H1 (cell line): ENCODE measurements around the gene RNF212B. TPM values are rescaled to one million over a fixed set of nuclear protein-coding genes. Genes with fewer than 3 reads are reported as not detected.
"Not testable (repeated sequence)": the region's sequence is repeated elsewhere in the genome, so short reads cannot be mapped to it uniquely, and the experiment has no call there.

ENCODE experiments used
- CTCF ChIA-PET: fragments of 300-600 bp; sonication (Branson Sonifier 250); formaldehyde crosslinking; loops from one replicate; lab custom pipeline; 2021; ENCODE audit not compliant: partially characterized antibody; lab: Charles Lee
- POLR2A ChIA-PET: fragments of 300-600 bp; sonication (Branson Sonifier 250); formaldehyde crosslinking; loops from one replicate; lab custom pipeline; 2021; ENCODE audit warnings: inconsistent platforms; ENCODE audit not compliant: partially characterized antibody; lab: Charles Lee
- DNase-seq, 2 experiments: peaks; one replicate each; pipeline versions ENCODE4 v3.0.0 to v3.0.0-alpha.2; 2010 to 2022; ENCODE audit warnings: low spot score in 2 of 2, low read depth in 1 of 2, mixed read lengths in 1 of 2
- FAIRE-seq: peaks from 2 replicates; lab custom pipeline; 2011; peaks lifted over from hg19 to GRCh38; lab: Jason Lieb, UNC
- H2AFZ ChIP-seq: 2 replicates; pipeline ENCODE4 v1.8.1; 2012; ENCODE audit warnings: low read length, inconsistent platforms
- H2AK5ac ChIP-seq: 2 replicates; pipeline ENCODE4 v1.6.1; 2013; ENCODE audit warnings: low read depth, low read length
- H2BK120ac ChIP-seq: replicated peaks from 2 replicates; pipeline ENCODE3; 2013; ENCODE audit warnings: low read depth, low read length, inconsistent platforms
- H2BK12ac ChIP-seq: 2 replicates; pipeline ENCODE4 v1.6.1; 2013; ENCODE audit warnings: low read depth, low read length
- H2BK15ac ChIP-seq: 2 replicates; pipeline ENCODE4 v1.6.1; 2013; ENCODE audit warnings: low read length
- H2BK20ac ChIP-seq: 2 replicates; pipeline ENCODE4 v1.6.1; 2013; ENCODE audit warnings: low read length
- H2BK5ac ChIP-seq: 2 replicates; pipeline ENCODE4 v1.6.1; 2013; ENCODE audit warnings: low read depth, low read length
- H3K14ac ChIP-seq: 2 replicates; pipeline ENCODE4 v1.6.1; 2013; ENCODE audit warnings: inconsistent platforms; ENCODE audit not compliant: insufficient read length
- H3K18ac ChIP-seq: 2 replicates; pipeline ENCODE4 v1.6.1; 2013; ENCODE audit warnings: low read length; ENCODE audit errors: extremely low read depth
- H3K23ac ChIP-seq: 2 replicates; pipeline ENCODE4 v1.6.1; 2013; ENCODE audit warnings: inconsistent platforms; ENCODE audit not compliant: insufficient read length
- H3K23me2 ChIP-seq: 2 replicates; pipeline ENCODE4 v1.6.1; 2013; ENCODE audit warnings: low read depth, low read length
- H3K27ac ChIP-seq: 2 replicates; pipeline ENCODE4 v1.6.1; 2011; ENCODE audit warnings: low read depth, low read length, inconsistent platforms
- H3K27me3 ChIP-seq, 4 experiments: replicated peaks in 1 of 4; 1 replicate in 1 of 4; 2 replicates in 3 of 4; pipeline versions ENCODE4 v1.6.1 to v1.8.1; 2011 to 2013; ENCODE audit warnings: low read length in 3 of 4, mild to moderate bottlenecking in 3 of 4, inconsistent platforms in 2 of 4, mixed read lengths in 2 of 4, moderate library complexity in 1 of 4; ENCODE audit not compliant: control insufficient read depth in 3 of 4, insufficient read depth in 3 of 4; ENCODE audit errors: extremely low read depth in 1 of 4
- H3K36me3 ChIP-seq, 4 experiments: 2 replicates each; pipeline versions ENCODE4 v1.6.1 to v1.8.1; 2011 to 2013; ENCODE audit warnings: mild to moderate bottlenecking in 4 of 4, low read length in 3 of 4, moderate library complexity in 2 of 4, control low read depth in 1 of 4, inconsistent platforms in 1 of 4; ENCODE audit not compliant: insufficient read depth in 4 of 4, control insufficient read depth in 2 of 4
- H3K4ac ChIP-seq: replicated peaks from 2 replicates; pipeline ENCODE3; 2013; ENCODE audit warnings: low read length, low read depth, mixed read lengths, inconsistent platforms; ENCODE audit not compliant: insufficient read length
- H3K4me1 ChIP-seq, 4 experiments: replicated peaks in 1 of 4; 1 replicate in 1 of 4; 2 replicates in 3 of 4; pipeline versions ENCODE4 v1.6.1 to v1.8.1; 2011 to 2013; ENCODE audit warnings: low read length in 3 of 4, inconsistent platforms in 2 of 4, mixed read lengths in 1 of 4; ENCODE audit not compliant: insufficient read depth in 4 of 4, control insufficient read depth in 3 of 4
- H3K4me2 ChIP-seq, 2 experiments: 2 replicates each; pipeline versions ENCODE4 v1.6.1 to v1.8.1; 2011 to 2013; ENCODE audit warnings: low read depth in 2 of 2, low read length in 2 of 2, control low read depth in 1 of 2, inconsistent platforms in 1 of 2, mild to moderate bottlenecking in 1 of 2; ENCODE audit not compliant: insufficient read depth in 1 of 2
- H3K4me3 ChIP-seq, 4 experiments: fragments of 200-600, 300-600 bp in 1 of 4; sonication (generic), shearing (Covaris generic), sonication (Bioruptor Twin) in 1 of 4; 2 replicates each; pipeline versions ENCODE4 v1.5.1 to v1.8.1; 2011 to 2016; ENCODE audit warnings: low read length in 4 of 4, low read depth in 3 of 4, control low read depth in 2 of 4, inconsistent platforms in 2 of 4, mild to moderate bottlenecking in 2 of 4, mixed read lengths in 1 of 4, moderate library complexity in 1 of 4; ENCODE audit not compliant: insufficient read depth in 2 of 4; ENCODE audit errors: extremely low read depth in 1 of 4
- H3K56ac ChIP-seq: replicated peaks from 2 replicates; pipeline ENCODE3; 2013; ENCODE audit warnings: low read depth, mild to moderate bottlenecking, mixed read lengths, low read length, inconsistent platforms; ENCODE audit not compliant: insufficient read length
- H3K79me1 ChIP-seq: 2 replicates; pipeline ENCODE4 v1.6.1; 2013; ENCODE audit warnings: low read depth, low read length, control low read depth
- H3K79me2 ChIP-seq, 2 experiments: 2 replicates each; pipeline versions ENCODE4 v1.6.1 to v1.8.1; 2012 to 2013; ENCODE audit warnings: low read length in 2 of 2, mild to moderate bottlenecking in 2 of 2, inconsistent platforms in 1 of 2; ENCODE audit not compliant: insufficient read depth in 2 of 2, control insufficient read depth in 1 of 2
- H3K9ac ChIP-seq, 4 experiments: replicated peaks in 1 of 4; 1 replicate in 1 of 4; 2 replicates in 3 of 4; pipeline versions ENCODE4 v1.6.1 to v1.8.1; 2011 to 2013; ENCODE audit warnings: low read depth in 3 of 4, low read length in 3 of 4, control low read depth in 2 of 4, mild to moderate bottlenecking in 2 of 4, moderate library complexity in 2 of 4, inconsistent platforms in 1 of 4; ENCODE audit errors: extremely low read depth in 1 of 4
- H3K9me3 ChIP-seq, 2 experiments: 2 replicates each; pipeline versions ENCODE4 v1.6.1 to v1.8.1; 2012 to 2013; ENCODE audit warnings: mild to moderate bottlenecking in 2 of 2, moderate library complexity in 2 of 2, control low read depth in 1 of 2, inconsistent platforms in 1 of 2, low read depth in 1 of 2, low read length in 1 of 2, mixed read lengths in 1 of 2; ENCODE audit not compliant: insufficient read depth in 2 of 2
- H4K20me1 ChIP-seq, 2 experiments: replicated peaks in 1 of 2; 2 replicates each; pipeline versions ENCODE3 to v1.8.1; 2011 to 2013; ENCODE audit warnings: inconsistent platforms in 2 of 2, low read length in 2 of 2, mild to moderate bottlenecking in 1 of 2; ENCODE audit not compliant: insufficient read depth in 2 of 2, control insufficient read depth in 1 of 2
- H4K5ac ChIP-seq: 2 replicates; pipeline ENCODE4 v1.6.1; 2013; ENCODE audit warnings: low read length, low read depth, mixed read lengths, inconsistent platforms; ENCODE audit not compliant: insufficient read length
- H4K8ac ChIP-seq: 2 replicates; pipeline ENCODE4 v1.8.0; 2013; ENCODE audit warnings: mild to moderate bottlenecking, moderate library complexity, low read length, inconsistent platforms; ENCODE audit not compliant: insufficient read depth; ENCODE audit errors: extremely low read depth
- H4K91ac ChIP-seq: replicated peaks from 2 replicates; pipeline ENCODE3; 2013; ENCODE audit warnings: low read length, mixed read lengths, inconsistent platforms; ENCODE audit not compliant: insufficient read length
- WGBS, 2 experiments: shearing (Covaris generic) in 1 of 2; methylation state at CpG; one replicate each; pipeline versions ENCODE4 v1.1.6 to v1.1.7; 2013 to 2015; ENCODE audit warnings: low lambda C conversion rate in 2 of 2, mixed read lengths in 2 of 2, inconsistent platforms in 1 of 2, low coverage in 1 of 2, missing lambda C conversion rate in 1 of 2; ENCODE audit not compliant: insufficient replicate concordance in 2 of 2, insufficient coverage in 1 of 2, insufficient read length in 1 of 2; ENCODE audit errors: extremely low coverage in 1 of 2, missing lambda C conversion rate in 1 of 2; 5-methylcytosine and 5-hydroxymethylcytosine counted together
- polyA plus RNA-seq, 7 experiments: library from polyadenylated mRNA; depleted of rRNA in 3 of 7; stranded (reverse) in 5 of 7; unstranded in 2 of 7; fragments of >200 nt in 5 of 7; fragments of 200-250 nt in 2 of 7; gene quantifications; 1 replicate in 5 of 7; 2 replicates in 1 of 7; 4 replicates in 1 of 7; pipeline versions ENCODE4 v1.2.1 to v1.2.3, GENCODE V29; 2011 to 2013; ENCODE audit warnings: missing spikeins in 2 of 7, mixed read lengths in 2 of 7
- total RNA-seq: library from RNA; stranded (reverse); fragmentation: NEBNext Ultra II Directional; extraction: Animal tissue kit (Norgen Biotek cat#: 25700); gene quantifications from 2 replicates; pipeline ENCODE4 v1.2.1, GENCODE V29; 2021

RNF212B gene
- total and polyA plus RNA-seq, 2 of the 8 experiments (the other 6 are each of a cell fraction or from before 2014, with no cell fraction given) = 0.95 to 1.2 TPM

DNA sequence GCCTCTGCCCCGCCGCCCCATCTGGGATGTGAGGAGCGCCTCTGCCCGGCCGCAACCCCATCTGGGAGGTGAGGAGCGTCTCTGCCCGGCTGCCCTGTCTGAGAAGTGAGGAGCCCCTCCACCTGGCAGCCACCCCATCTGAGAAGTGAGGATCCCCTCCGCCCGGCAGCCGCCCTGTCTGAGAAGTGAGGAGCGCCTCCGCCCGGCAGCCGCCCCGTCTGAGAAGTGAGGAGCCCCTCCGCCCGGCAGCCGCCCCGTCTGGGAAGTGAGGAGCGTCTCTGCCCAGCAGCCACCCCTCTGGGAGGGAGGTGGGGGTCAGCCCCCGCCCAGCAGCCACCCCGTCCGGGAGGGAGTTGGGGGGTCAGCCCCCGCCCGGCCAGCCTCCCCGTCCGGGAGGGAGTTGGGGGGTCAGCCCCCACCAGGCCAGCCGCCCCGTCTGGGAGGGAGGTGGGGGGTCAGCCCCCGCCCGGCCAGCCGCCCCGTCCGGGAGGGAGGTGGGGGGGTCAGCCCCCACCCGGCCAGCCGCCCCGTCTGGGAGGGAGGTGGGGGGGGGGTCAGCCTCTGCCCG is 5.4 kb upstream of the RNF212B start:
- H4K5ac ChIP-seq, H3K9ac ChIP-seq, H3K4me3 ChIP-seq, H3K36me3 ChIP-seq, H4K8ac ChIP-seq, H2BK20ac ChIP-seq, H4K91ac ChIP-seq, H2AFZ ChIP-seq, H3K4ac ChIP-seq, H2BK5ac ChIP-seq, H3K56ac ChIP-seq, FAIRE-seq, H3K27ac ChIP-seq, H2AK5ac ChIP-seq, H3K23ac ChIP-seq, H3K14ac ChIP-seq, H4K20me1 ChIP-seq, DNase-seq, H3K18ac ChIP-seq, H3K79me2 ChIP-seq, H2BK15ac ChIP-seq, H3K4me1 ChIP-seq, H2BK12ac ChIP-seq, H3K79me1 ChIP-seq, H3K27me3 ChIP-seq, H2BK120ac ChIP-seq, CTCF ChIA-PET, H3K4me2 ChIP-seq, POLR2A ChIA-PET, H3K23me2 ChIP-seq: not testable (repeated sequence)
- no CpG with 5 or more reads among the region's 38 CpGs for WGBS, 2 experiments
- H3K9me3 ChIP-seq = peaks cover 2 to 10% of the 10 kb centered on the region in 2 experiments; a peak in 1 of 4 replicates
